ENCODE results near the gene GRK5. TPM values are rescaled to one million over a fixed set of nuclear protein-coding genes. Genes with fewer than 3 reads are reported as not detected.

Gene GRK5
- total and polyA plus RNA-seq, 9 of the 15 experiments (the other 6 are each of a cell fraction or from before 2014, with no cell fraction given), result 0.46 to 0.83 (median 0.67) TPM; not detected in 2

DNA sequence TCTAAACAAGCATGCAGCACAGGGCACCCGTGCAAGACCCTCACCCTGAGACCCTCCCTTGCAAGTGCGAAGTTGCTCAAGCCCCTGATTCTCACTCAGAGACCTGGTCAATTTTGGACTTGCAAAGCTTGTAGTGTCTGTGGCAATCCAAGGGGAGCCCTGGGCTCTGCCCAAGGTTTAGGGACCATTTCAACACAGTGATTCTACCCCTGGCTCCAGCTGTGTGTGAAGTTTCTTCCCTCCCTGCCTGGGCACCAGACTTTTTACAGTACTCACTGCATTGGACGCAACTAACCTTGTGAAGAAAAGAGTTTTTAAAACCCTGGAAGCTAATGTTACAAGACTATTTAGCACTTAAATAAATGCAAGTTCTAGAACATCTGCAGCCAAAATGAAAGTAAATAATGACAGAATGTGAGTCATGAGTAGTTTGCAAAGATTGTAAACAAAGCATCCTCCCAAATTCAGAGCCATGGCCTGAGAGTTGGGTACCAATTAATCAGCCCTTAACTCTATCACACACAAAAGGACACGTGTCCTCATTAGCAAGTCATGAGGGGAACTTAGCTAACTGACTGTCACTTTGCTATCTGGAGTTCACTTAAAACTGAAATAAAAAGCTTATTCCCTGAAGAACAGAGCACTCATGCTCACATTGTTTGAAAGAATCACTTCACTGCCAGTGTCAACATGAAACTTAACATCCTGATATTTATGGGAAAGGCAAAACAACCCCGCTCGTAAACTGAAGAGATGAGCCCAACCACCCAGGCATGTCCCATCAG lies 287.1 kb downstream of the GRK5 start (continued):
- TF ChIP-seq IRF2 (CRISPR knock-in tag; IDR thresholded peaks at IDR 0.05) (no peak), POLR2H (tag; IDR thresholded peaks at IDR 0.05; ENCODE audit: low read depth) (no peak), MEF2D (tag; conservative IDR thresholded peaks at IDR 0.05; ENCODE audit: low read depth) (no peak), LEF1 (IDR thresholded peaks at IDR 0.05) (no peak), ZNF785 (CRISPR knock-in tag; IDR thresholded peaks at IDR 0.05) (no peak), CGGBP1 (CRISPR knock-in tag; IDR thresholded peaks at IDR 0.05) (no peak), ZNF511 (CRISPR knock-in tag; IDR thresholded peaks at IDR 0.05) (no peak), KDM5B (IDR thresholded peaks at IDR 0.05; ENCODE audit: insufficient replicate concordance, low read depth, low read length) (no peak)

GRCh38 chr10:119495021-119495505 lies 287.7 kb downstream of the GRK5 start:
- intact Hi-C loops (cut with micrococcal nuclease), result loop anchor here (5.0 kb wide), 1 partner anchor 47 kb away; the partner anchor contains the start of gene RGS10
- CTCF ChIA-PET (ENCODE audit: low intra/inter-chr PET ratio), result no interaction called here
- TF ChIP-seq POLR2G (IDR thresholded peaks at IDR 0.05; ENCODE audit: low read depth, low read length) (no peak), JUN (IDR thresholded peaks at IDR 0.05; ENCODE audit: borderline replicate concordance, low read depth, low read length) (no peak), JUN (CRISPR knock-in tag; IDR thresholded peaks at IDR 0.05; ENCODE audit: borderline replicate concordance) (no peak), MAFF (IDR thresholded peaks at IDR 0.05; ENCODE audit: low read length) (no peak), PHB (CRISPR knock-in tag; IDR thresholded peaks at IDR 0.05) (no peak)
- TF ChIP-seq, protein P1, sequence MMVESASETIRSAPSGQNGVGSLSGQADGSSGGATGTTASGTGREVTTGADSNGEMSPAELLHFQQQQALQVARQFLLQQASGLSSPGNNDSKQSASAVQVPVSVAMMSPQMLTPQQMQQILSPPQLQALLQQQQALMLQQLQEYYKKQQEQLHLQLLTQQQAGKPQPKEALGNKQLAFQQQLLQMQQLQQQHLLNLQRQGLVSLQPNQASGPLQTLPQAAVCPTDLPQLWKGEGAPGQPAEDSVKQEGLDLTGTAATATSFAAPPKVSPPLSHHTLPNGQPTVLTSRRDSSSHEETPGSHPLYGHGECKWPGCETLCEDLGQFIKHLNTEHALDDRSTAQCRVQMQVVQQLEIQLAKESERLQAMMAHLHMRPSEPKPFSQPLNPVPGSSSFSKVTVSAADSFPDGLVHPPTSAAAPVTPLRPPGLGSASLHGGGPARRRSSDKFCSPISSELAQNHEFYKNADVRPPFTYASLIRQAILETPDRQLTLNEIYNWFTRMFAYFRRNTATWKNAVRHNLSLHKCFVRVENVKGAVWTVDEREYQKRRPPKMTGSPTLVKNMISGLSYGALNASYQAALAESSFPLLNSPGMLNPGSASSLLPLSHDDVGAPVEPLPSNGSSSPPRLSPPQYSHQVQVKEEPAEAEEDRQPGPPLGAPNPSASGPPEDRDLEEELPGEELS (CRISPR knock-in tag; IDR thresholded peaks at IDR 0.05; ENCODE audit: borderline replicate concordance), result no peak
- TF ChIP-seq, protein P2, sequence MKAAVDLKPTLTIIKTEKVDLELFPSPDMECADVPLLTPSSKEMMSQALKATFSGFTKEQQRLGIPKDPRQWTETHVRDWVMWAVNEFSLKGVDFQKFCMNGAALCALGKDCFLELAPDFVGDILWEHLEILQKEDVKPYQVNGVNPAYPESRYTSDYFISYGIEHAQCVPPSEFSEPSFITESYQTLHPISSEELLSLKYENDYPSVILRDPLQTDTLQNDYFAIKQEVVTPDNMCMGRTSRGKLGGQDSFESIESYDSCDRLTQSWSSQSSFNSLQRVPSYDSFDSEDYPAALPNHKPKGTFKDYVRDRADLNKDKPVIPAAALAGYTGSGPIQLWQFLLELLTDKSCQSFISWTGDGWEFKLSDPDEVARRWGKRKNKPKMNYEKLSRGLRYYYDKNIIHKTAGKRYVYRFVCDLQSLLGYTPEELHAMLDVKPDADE (conservative IDR thresholded peaks at IDR 0.05; ENCODE audit: control insufficient read depth, low read depth, low read length), result no peak

More at GRCh38 chr10:119495021-119495505, 287.7 kb downstream of the GRK5 start:
- Histone ChIP-seq H3K9me1 (ENCODE audit: control insufficient read depth, insufficient read depth, low read length) (no peaks in the 10 kb centered on the region), H4K20me1 (replicated peaks; ENCODE audit: control insufficient read depth, insufficient read depth, low read length) (no peaks in the 10 kb centered on the region), H2AFZ (ENCODE audit: low read depth, low read length) (no peak overlapping the region), H3K9me3 (replicated peaks; ENCODE audit: control insufficient read depth, insufficient read depth, low read depth, low read length) (no peaks in the 10 kb centered on the region), H3K27ac (ENCODE audit: extremely low read depth, low read depth, low read length) (no peak overlapping the region), H3K4me3 (no peak overlapping the region), H3K4me1 (replicated peaks in 1 of 2; ENCODE audit: control insufficient read depth in 2 of 2, insufficient read depth in 2 of 2, low read length in 2 of 2) (no peaks in the 10 kb centered on the region; a peak in 1 of 5 replicates), H3K36me3 (ENCODE audit: control insufficient read depth, insufficient read depth, low read length) (peaks cover 16% of the 10 kb centered on the region; the same call in 2 of the 3 replicates), H3K4me2 (ENCODE audit: insufficient read depth, low read length) (no peak overlapping the region), H3K27me3 (ENCODE audit: control insufficient read depth in 2 of 2, insufficient read depth in 2 of 2, low read length in 2 of 2) (no peaks in the 10 kb centered on the region), H3K9ac (ENCODE audit: insufficient read depth in 1 of 2, low read depth in 2 of 2, low read length in 2 of 2) (no peak overlapping the region), H3K79me2 (ENCODE audit: control insufficient read depth, insufficient read depth, low read length) (no peaks in the 10 kb centered on the region)
- in situ Hi-C loops (cut with MboI), result no loop called here
- ATAC-seq (no peak), FAIRE-seq (no peak), DNase-seq (ENCODE audit: extremely low read depth in 1 of 4, low spot score in 3 of 4) (no peak)
- POLR2A ChIA-PET, result interaction anchor here (0.6 kb wide), 1 partner anchor 72 kb away, joined by 3 read pairs; no protein-coding TSS in a partner anchor
- BruUV-seq (replicated peaks), result no TSS peak
- 84% methylated on average over 5 of the region's 5 CpGs for WGBS (ENCODE audit: insufficient coverage, low coverage, missing lambda C conversion rate)

All from K562 (cell line).